Subcutaneous abdominal adipose tissue (tissue), 5 donors: ENCODE measurements around the gene DNAH1.

ENCODE experiments used
- H3K27ac ChIP-seq: one replicate; pipeline ENCODE4 v1.7.0; 2013; ENCODE audit warnings: low read depth, mild to moderate bottlenecking, inconsistent platforms, low read length, moderate library complexity
- H3K27me3 ChIP-seq, 5 donors: one replicate each; pipeline ENCODE4 v1.7.0; 2013; ENCODE audit warnings: low read length in 5 of 5, inconsistent platforms in 1 of 5; ENCODE audit not compliant: control insufficient read depth in 5 of 5, insufficient read depth in 4 of 5
- H3K36me3 ChIP-seq, 5 donors: one replicate each; pipeline ENCODE4 v1.7.0; 2013; ENCODE audit warnings: low read length in 5 of 5; ENCODE audit not compliant: control insufficient read depth in 5 of 5, insufficient read depth in 5 of 5
- H3K4me1 ChIP-seq, 5 donors: one replicate each; pipeline ENCODE4 v1.7.0; 2013; ENCODE audit warnings: low read length in 5 of 5, mild to moderate bottlenecking in 3 of 5, moderate library complexity in 1 of 5; ENCODE audit not compliant: control insufficient read depth in 5 of 5, insufficient read depth in 5 of 5
- H3K4me3 ChIP-seq, 5 donors: one replicate each; pipeline ENCODE4 v1.7.0; 2013; ENCODE audit warnings: low read length in 5 of 5, low read depth in 1 of 5
- H3K9ac ChIP-seq, 5 donors: one replicate each; pipeline ENCODE4 v1.7.0; 2013; ENCODE audit warnings: low read length in 5 of 5, mild to moderate bottlenecking in 4 of 5, moderate library complexity in 3 of 5
- H3K9me3 ChIP-seq, 5 donors: one replicate each; pipeline ENCODE4 v1.7.0; 2013; ENCODE audit warnings: low read length in 5 of 5; ENCODE audit not compliant: control insufficient read depth in 5 of 5
- donor health status: healthy.
- donor health status: healthy.
- donor health status: healthy.
- donor health status: healthy.
- donor health status: healthy.

The DNAH1 gene

DNA sequence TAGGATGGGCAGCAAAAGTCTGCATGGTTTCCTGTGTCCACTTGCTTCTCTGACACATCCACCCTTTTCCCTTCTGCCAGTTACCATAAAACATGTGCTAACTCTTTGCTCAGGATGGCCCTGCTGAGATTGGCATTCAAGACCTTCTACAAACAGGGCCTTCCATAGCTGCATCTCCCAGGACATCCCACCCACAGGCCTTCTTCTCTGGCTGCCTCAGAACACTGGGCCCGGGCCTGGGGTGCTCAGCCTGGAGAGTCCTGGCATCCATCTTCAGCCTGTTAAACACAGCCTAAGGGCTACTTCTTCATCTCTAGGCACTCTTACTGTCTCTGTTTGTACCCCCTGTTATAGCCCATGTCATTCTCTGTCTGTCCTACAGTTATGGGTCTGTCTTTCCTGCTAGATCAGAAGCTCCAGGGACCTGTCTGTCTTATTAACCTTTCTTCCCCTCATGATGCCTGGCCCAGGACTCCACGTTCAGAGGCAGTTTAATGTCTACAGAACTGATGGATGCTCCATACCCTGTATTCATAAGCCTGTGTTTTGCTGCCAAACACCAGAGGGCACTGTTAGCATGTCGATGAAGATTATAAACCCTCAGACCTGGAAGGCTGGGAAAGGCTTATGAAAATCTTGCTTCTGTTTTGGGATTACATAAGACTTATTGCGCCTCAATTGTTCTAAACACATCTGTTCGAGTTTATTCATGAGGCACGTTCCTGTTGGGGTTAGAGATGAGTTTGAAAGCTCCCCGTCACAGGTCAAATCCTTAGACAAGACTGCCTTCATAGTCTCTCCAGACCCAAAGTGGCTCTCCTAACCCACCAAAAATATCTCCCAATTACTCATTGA, 112.3 kb downstream of the DNAH1 start:
- Histone ChIP-seq H3K9ac (no peak overlapping the region), H3K36me3 (no peaks in the 10 kb centered on the region), H3K4me3 (no peak overlapping the region), H3K27ac (no peak overlapping the region), H3K4me1 (peaks cover 18 to 50% (median 45%) of the 10 kb centered on the region in 5 donors), H3K9me3 (no peaks in the 10 kb centered on the region), H3K27me3 (no peaks in the 10 kb centered on the region)

DNA sequence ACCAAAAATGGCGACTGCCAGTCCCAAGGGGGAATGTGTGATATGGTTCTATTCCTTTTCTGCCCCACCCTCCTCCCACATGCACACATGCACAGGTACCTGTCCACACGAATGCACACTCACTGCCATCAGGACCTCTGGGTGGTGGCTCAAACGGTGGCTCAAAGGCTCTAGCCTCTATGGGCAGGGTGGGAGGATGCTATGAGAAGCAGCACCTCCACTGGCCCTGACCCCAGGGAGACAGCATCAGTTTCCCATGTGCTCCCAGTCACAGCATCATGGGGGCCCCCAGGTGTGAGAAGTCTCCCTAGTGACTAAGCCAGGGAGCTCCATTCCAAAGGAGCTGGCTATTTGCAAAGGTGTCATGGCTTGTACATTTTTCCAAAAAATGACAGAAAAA, 112.9 kb downstream of the DNAH1 start:
- Histone ChIP-seq H3K4me3 (no peak overlapping the region), H3K9me3 (no peaks in the 10 kb centered on the region), H3K27ac (peak overlapping the region; percentile 67), H3K36me3 (no peaks in the 10 kb centered on the region), H3K9ac (no peak overlapping the region), H3K27me3 (no peaks in the 10 kb centered on the region), H3K4me1 (peaks cover 22 to 56% (median 49%) of the 10 kb centered on the region in 5 donors)

DNA sequence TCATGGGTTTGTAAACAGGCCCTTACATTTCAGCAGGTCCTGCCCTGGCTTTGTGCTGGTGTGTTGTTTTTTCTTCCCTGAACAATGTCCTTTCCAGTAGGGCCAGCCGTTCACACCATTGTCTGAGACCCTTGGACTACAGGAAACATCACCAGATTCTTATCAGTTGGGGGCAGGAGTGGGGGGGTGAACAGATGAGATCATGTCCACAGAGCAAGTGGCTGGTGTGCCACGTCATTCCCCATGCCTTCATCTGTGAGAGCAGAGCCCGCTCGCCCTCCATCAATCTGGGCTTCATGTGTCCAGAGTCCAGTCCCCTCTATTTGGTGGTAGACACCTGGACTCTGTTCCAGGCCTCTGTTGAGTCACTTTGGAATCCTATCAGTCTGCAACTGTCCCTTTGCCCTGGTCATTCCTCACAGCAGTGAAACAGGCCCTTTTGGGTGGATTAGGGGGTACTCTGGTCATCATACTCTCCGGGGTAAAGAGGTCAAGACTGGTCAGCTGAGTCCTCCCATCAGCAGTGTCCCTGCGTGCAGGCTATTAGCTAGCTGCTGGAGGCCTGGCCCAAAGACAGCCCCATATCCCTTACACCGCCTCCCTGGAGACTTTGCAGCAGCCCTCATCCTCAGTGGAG, 113.8 kb downstream of the DNAH1 start:
- H3K4me3 ChIP-seq, result no peak overlapping the region
- H3K36me3 ChIP-seq, result peaks cover 0 to 3% (median 0%) of the 10 kb centered on the region in 5 donors
- peaks cover 23 to 65% (median 57%) of the 10 kb centered on the region in 5 donors for H3K4me1 ChIP-seq

DNA sequence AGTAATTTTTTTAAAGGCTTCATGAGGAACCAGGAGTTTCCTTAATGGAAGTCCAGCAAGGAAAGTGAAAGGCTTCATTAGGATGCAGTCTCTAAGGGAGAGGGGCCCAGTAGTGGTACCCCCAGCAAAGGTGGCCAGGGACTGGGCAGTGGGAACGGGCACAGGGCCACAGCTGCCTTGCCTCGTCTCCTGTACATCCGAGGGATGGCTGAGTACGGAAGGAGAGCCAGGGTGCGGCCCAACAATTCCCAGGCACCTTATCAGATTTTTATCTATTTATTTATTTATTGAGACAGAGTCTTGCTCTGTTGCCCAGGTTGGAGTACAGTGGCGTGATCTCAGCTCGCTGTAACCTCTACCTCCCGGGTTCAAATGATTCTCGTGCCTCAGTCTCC, 114.3 kb downstream of the DNAH1 start:
- no peak overlapping the region for H3K9ac ChIP-seq
- no peaks in the 10 kb centered on the region for H3K27me3 ChIP-seq
- H3K4me3 ChIP-seq, result no peak overlapping the region
- peak overlapping the region; percentile 62 for H3K27ac ChIP-seq
- peaks cover 23 to 70% (median 62%) of the 10 kb centered on the region in 5 donors for H3K4me1 ChIP-seq
- H3K36me3 ChIP-seq, result peaks cover 0 to 4% (median 0%) of the 10 kb centered on the region in 5 donors
- H3K9me3 ChIP-seq, result no peaks in the 10 kb centered on the region

More for the DNA sequence above, 113.8 kb downstream of the DNAH1 start:
- H3K9me3 ChIP-seq, result no peaks in the 10 kb centered on the region
- H3K27ac ChIP-seq, result peak overlapping the region; percentile 62
- no peak overlapping the region for H3K9ac ChIP-seq
- H3K27me3 ChIP-seq, result no peaks in the 10 kb centered on the region

DNA sequence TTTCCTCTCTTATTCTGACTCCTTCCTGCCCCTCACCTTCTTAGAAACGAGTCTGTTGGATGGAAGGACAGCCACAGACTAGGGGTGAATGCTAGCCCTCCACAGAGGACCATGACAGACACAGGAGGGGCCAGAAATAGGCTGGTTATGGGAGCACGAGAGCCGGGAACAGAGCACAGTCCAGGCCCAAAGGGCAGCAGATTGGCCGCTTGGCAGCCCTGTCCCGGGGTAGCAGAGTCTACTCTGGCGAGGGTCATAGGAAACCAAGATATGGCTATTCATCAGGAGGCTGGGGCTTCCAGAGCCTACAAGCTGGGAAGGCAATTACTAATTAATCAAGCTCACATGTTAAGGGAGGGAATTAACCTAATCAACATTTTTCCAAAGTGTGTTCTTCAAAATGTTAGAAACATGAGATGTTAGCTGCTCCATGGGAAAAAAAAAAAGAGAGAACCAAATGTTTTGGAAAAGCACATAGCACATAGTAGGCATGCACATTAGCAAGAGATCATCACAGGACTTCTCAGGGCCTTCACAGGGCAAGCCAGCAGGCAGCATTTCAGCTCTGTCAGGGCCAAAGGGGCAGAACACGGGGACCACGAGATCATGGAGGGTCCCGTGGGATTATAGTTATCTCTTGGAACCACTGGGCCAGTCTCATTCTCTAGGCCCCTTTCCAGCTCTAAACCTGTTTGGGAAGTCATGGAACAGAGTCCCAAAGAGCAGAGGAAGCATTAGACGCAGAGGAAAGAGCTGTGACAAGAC, 115.5 kb downstream of the DNAH1 start:
- peak overlapping the region; percentile 82 for H3K27ac ChIP-seq
- H3K4me3 ChIP-seq, result no peak overlapping the region
- no peaks in the 10 kb centered on the region for H3K9me3 ChIP-seq
- H3K9ac ChIP-seq, result peak overlapping the region in 2 of 5 donors; percentile 13 to 49
- peaks cover 32 to 82% (median 75%) of the 10 kb centered on the region in 5 donors for H3K4me1 ChIP-seq
- peaks cover 0 to 10% (median 4%) of the 10 kb centered on the region in 5 donors for H3K36me3 ChIP-seq
- no peaks in the 10 kb centered on the region for H3K27me3 ChIP-seq

DNA sequence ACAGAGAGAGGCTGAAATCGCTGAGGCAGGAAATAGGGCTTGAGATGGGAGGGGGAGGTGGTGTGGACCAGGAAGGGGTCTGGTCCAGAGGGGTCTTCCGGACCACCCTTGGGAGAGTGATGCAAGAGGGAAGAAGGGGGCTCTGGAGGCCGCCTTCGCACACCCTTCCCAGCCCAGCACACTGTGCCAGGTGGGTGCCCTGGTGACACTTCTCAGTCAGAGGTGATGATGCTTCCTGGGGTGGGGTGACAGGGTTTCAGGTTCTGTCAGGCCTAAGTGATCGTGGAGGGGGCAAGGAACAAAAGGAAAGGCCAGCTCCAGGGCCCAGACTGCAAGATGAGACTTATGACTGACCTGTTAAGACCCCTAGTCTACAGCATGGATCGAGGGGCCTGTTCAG, 116.1 kb downstream of the DNAH1 start:
- H3K27me3 ChIP-seq, result no peaks in the 10 kb centered on the region
- peaks cover 0 to 14% (median 5%) of the 10 kb centered on the region in 5 donors for H3K36me3 ChIP-seq
- H3K4me3 ChIP-seq, result no peak overlapping the region
- peak overlapping the region in 2 of 5 donors; percentile 45 to 52 for H3K9ac ChIP-seq
- H3K27ac ChIP-seq, result peak overlapping the region; percentile 82
- H3K4me1 ChIP-seq, result peaks cover 32 to 88% (median 81%) of the 10 kb centered on the region in 5 donors
- no peaks in the 10 kb centered on the region for H3K9me3 ChIP-seq

DNA sequence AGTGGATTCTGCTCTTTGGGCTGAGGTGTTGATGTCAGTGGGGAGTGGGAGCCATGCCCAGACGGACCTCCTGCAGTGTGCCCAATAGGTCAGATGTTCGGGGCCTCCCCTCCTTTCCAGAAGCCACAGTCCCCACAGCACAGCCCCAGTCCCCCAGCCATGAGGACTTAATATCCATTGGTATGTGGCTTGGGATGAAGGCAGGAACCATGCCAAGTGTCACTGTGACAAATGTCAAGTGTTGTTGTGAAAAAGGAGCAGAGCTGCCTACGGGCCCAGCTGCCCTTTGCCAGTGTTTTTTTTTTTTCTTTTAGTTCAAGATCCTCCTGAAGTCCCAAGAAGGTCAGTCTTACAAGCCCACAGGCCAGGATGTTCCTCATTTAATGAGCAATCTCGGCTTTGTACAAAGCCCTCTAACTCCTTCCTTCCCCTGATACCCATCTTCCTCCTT, 116.6 kb downstream of the DNAH1 start:
- Histone ChIP-seq H3K27me3 (no peaks in the 10 kb centered on the region), H3K4me1 (peaks cover 35 to 93% (median 85%) of the 10 kb centered on the region in 5 donors), H3K27ac (peak overlapping the region; percentile 82), H3K9ac (peak overlapping the region in 2 of 5 donors; percentile 45 to 52), H3K9me3 (no peaks in the 10 kb centered on the region), H3K4me3 (no peak overlapping the region), H3K36me3 (peaks cover 0 to 18% (median 10%) of the 10 kb centered on the region in 5 donors)

DNA sequence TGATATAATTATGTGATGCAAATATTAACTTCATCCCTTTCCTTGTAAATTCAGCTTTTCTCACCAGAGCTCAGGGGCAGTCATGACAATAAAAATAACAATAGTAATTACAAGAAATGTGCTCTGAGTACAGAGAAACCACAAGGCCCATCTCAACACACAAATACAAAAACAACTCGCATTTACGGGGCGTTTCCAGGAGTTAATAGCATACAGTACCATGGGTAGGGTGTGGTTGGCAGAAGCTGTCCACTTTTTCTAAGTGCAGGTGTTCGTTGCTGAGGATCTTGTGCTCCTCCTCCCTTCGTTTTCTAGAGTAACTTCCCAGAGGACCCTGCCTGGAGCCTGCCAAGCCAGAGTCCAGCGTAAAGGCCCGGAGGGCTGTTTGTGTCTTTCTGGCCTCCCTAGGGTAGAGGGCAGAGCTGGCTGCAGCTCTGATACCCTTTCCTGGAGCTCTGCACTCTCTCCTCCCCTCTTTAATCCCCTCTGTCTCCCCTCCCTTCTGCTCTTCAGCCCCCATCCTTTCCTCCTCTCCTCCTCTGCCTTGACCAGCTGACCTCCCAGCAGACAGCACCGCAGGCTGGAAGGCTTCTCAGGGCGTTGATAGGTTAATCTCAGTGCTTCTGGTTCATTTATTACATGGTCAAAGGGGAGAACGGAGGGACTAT, 117.3 kb downstream of the DNAH1 start:
- Histone ChIP-seq H3K27me3 (no peaks in the 10 kb centered on the region), H3K4me1 (peaks cover 35 to 99% (median 93%) of the 10 kb centered on the region in 5 donors), H3K36me3 (peaks cover 0 to 26% (median 17%) of the 10 kb centered on the region in 5 donors), H3K9ac (peak overlapping the region in 4 of 5 donors; percentile 1 to 63 (median 32)), H3K27ac (peak overlapping the region; percentile 82), H3K9me3 (no peaks in the 10 kb centered on the region), H3K4me3 (no peak overlapping the region)

DNA sequence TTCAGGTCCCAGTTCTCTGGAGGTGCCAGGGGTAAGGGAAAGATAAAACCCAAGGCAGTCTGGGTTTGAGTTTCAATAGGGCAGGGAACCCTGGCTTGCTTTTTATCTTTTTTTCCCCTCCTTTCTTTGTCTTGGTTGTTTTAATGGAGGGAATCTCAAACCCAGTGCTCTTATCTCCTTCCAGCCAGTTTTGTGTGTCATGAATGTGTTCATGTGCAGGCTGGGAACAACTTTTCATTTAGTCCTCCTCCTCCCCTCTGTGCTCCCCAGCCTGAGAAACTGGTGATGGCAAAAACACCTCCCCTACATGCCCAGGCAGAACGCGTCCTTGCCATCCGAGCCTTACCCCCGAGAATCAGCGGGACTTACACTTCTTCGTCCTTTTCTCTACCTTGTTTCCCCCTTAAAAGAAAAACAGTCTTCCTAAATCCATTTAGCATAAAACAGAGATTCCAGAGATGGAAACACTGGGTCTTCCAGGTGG, 117.9 kb downstream of the DNAH1 start:
- no peaks in the 10 kb centered on the region for H3K27me3 ChIP-seq
- H3K9me3 ChIP-seq, result no peaks in the 10 kb centered on the region
- peaks cover 0 to 32% (median 23%) of the 10 kb centered on the region in 5 donors for H3K36me3 ChIP-seq
- peaks cover 31 to 100% (median 94%) of the 10 kb centered on the region in 5 donors for H3K4me1 ChIP-seq
- peak overlapping the region; percentile 82 for H3K27ac ChIP-seq
- H3K4me3 ChIP-seq, result no peak overlapping the region
- peak overlapping the region; percentile 1 to 57 (median 12) for H3K9ac ChIP-seq
